Femur (tissue), 1 donor: ENCODE measurements around the gene PADI2.

Experiments used
- DNase-seq: peaks from one replicate; pipeline ENCODE4 v3.0.0-alpha.2; 2017

The PADI2 gene

DNA sequence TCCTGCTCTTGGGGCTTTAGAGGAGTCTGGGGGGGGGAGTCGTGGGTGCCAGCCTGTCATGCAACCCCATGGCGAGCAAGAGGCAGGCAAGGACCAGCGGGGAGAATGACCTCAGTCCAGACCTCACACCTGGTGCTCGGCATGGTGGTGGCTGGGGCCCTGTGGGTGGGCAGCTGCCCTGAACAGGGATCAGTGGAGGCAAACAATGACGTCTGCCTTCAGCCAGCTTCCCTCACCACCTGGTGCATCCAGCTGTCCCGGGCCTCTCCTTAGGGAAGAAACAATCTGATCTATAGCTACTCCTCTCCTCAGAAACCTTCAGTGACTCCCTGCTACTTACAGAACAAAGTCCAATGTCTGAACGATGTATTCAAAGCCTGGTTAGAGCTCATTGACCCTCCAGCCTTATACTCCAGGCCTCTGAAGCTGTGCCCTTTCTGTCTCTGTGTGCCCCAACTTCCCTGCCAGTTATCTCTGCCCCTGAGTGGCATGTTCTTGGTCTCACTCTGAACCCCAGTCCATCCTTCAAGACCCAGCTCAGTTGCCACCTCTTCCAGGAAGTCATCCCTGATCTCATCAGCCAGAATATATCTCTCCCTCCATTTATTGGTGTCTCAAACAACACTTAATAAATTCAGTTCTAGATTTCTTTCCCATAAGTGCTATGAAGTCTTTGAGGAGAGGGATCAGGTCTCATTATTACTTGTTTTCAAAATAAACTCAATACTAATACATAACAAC is 6.6 kb downstream of the PADI2 start:
- no peak for DNase-seq

DNA sequence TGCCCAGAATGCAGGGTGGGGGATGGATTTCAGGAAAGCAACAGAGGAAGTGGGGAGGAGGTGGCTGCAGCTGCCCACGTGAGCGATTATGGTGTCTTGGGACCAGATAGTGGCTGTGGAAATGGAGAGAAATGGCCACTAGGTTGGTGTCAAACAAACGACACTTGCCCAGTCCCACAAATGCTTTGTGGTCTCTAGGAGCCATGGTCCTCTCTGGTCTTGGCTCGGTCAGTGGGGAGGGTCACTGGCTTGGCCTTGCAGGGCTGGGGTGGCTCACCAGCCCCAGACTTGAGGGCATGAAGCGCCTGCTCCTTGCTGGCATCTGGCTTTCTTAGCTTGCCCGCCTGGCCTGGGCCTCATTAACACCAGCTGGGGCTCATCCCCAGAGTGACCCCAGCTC is 7.2 kb downstream of the PADI2 start:
- DNase-seq, result no peak

DNA sequence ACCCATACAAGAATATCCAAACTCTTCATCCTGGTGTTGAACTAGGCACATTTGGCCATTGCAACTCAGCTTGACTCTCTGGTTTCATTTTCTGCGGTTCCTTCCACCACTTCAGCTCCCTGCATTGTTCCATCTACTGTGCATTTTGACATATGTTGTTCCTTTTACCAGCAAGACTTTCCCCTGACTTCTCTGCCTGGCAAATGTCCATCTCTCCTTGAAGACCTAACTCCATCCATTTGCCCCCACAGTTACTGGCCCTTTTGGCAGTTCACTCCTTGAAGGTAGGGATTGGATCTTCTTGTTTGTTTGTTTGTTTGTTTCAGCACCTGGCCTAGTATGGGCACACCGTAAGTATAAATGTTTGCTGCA is 8.7 kb downstream of the PADI2 start:
- DNase-seq, result no peak

DNA sequence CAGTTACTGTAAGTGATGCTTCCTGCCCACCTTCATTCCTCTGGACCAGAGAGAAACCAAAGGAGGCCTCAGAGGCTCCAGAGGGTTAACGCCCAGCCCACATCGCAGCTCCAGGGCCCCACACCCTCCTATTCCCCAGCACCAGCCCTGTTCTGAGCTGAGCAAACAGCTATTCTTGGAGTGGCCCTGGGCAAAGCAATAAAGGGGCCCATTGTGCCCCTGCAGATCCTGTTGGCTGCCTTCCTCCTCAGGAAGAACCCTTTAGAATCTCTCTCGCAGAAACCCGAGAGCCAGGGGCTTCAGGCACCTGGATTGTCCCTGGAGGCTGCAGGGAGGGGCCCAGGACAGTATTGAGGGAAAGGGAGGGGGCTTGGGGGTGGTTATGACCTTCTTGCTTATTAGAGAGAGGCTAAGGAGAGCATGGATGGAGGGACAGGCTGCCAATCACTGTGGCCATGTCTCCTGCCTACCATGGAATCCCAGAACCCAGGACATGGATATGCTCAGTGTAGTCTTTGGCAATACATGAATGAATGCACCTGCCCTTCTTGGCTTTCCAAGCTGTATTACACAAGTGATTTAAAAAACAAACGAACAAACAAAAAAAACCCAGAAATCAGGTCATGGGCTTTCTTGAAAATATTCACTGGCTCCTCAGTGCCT is 9.2 kb downstream of the PADI2 start:
- DNase-seq, result no peak

DNA sequence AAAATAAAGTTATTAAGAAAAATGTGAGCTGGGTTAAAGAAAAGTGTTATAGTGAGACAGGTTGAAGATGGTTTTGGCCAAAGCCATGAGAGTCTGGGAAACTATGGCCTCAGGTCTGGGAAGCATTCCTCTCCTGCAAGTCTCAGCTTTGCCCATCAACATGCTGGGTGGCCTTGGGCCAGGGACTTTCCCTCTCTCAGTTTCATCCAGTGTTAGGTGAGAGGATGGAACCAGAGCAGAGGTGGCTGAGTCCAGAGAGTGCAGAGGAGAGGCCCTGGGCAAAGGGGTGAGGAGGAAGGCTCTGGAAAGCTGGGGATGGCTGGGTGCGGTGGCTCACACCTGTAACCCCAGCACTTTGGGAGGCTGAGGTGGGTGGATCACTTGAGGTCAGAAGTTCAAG is 10.5 kb downstream of the PADI2 start:
- DNase-seq, result no peak

DNA sequence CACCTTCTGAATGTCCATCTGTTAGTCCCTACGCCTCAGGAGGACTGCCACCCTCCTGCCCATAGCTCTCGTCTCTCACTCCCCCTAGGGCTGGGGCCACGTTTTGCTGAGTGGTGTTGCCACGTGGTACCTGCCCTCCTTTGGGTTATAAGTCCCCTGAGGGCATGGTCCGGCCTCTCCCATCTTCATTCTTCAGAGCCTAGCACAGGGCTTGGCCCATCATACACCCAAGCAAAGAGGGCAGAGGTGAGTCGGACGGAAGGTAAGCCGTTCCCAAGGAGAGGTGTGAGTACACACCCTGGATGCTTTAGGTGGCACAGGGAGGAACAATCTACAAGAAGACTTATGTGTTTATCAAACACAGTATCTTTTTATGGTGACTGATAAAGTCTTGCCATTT is 10.9 kb downstream of the PADI2 start:
- DNase-seq, result no peak

DNA sequence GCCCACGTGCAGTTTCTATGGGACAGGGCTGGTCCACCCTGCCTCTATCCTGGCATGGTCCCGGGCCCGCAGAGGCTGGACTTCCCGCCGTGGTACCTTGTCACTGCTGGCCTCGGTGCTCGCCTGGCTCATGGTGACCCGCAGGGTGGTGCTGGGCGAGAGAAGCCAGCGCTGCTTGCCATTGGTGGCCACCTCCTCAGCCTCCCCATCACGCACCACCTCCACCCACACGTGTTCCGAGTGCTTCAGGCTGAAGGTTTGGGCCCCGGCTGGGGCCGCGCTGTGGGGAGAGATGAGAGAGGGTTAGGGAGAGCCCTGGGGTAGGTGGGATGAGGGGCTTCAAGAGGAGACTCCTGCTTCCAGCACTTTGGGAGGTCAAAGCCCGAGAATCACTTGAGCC is 14.5 kb downstream of the PADI2 start:
- no peak for DNase-seq

DNA sequence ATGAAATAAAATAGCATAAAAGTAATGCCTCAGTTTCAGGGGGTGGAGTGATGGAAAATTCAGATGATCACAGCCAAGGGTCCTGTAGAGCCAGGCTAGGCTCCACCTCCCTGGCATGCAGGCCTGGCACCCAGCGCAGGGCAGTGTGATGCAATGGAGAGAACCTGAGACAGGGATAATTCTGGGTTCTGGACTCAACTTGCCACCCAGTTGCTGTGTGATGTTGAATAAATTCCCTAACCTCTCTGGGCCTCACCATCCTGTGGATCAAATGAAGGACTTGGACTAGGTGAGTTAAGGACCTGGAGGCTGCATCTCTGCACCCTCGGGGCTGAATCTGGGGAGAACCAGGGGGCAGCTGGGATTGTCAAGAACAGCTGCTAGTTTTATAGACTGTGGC is 17.0 kb downstream of the PADI2 start:
- no peak for DNase-seq

DNA sequence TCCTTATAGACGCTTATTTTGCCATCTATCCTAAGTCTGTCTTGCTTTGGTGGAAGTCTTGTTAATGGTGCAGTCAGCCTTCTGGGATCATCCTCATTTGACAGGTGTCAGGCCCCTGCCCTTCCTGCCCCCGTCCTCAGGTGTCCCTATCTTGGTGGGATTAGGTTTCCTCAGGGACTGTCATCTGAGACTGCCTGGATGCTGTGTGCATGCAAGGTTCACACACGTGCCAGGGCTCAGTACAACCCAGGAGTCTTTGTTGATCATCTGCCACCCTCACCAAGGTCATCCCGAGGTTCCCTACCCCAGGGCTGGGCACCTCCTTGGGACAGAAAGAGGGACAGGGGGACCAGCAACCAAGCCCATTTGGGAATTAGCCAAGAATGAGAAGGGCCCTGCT is 18.0 kb downstream of the PADI2 start:
- DNase-seq, result no peak

DNA sequence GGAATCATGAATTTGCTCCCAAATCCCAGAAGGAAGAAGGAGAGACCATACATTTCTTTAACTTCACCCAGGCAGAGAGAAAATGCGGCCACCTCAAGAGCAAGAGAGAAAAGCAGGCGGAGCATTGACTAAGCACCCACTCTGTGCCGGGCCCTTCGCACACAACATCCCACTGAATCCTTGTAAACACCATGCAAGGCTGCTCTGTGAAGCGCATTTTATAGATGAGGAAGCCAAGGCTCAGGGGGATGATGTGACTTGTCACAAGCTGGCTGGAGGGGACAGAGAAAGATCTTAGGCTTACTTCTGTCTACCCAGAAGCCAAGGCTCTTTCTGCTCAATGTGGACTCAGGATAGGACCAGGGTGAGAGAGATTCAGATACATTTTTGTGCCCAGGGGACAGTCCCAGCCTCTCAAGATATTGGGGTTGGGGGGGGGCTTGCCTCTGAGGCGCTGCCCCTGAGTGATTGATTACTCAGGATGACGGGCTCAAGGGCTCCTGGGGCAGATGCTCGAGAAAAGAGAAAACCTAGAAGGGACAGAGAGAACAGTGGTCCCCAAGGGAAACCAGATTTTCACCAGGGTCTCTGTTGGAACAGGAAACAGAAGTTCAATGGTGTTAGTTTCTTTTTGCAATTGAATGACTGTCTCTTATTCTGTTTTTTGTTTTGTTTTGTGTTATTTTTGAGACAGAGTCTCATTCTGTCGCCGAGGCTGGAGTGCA is 19.5 kb downstream of the PADI2 start:
- no peak for DNase-seq

DNA sequence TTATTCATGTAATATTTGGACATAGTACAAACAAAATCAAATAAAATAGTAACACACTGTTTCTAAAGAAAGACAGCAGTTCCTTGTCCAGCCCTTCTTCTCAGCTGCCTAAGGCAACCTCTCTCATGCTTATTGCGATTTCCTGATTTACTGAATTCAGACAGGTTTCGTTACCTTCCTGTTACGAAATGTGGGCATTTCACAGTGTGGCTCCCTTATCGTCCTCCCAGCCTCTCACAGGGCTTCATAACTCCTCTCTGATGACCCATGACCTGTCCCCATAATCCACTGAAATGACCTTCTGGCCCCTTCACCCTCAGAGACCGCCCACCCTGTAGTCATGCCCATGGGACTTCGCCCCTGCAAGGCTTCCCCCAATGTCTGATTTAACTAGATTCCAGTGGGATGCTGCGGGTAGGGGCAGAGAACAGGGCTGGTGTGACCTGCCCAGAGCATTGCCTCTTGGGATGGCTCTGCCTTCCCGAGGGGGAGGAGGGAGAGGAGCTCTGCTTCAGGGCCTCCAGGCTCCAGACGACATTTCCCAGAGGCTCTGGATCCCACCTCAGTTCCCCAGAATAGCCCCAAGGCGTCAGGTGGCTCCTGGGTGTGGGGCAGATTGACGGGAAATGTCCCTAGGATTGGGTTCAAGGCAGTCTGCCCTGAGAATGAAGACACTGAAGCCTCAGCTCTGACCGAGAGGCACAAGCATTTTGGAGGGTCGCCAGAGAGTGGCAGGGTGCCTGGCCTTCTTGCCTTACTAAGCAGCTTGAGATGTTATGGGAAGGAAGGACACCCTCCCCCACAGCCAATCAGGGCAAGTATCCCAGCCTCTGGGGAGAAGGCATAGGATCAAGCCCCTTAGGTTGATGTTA is 20.6 kb downstream of the PADI2 start:
- DNase-seq, result peak; percentile 60

DNA sequence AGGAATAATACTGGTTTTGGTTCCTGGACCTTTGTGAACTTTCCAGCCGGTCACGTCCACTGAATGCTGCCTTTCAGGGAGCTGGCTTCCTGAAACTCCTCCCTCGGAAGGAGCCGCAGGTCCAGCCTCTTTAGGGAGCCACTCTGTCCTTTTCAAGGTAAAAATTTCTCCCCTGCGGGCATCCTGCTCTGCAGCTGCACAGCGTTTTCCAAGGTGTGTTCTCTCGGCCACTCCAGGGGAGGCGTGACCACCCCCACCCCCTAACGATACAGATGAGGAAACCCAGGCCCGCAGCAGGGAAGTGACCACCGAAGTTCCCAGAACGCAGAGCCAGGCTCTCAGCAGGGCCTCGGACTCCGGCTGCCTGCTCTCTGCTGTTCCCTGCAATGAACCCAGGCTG is 21.5 kb downstream of the PADI2 start:
- no peak for DNase-seq

DNA sequence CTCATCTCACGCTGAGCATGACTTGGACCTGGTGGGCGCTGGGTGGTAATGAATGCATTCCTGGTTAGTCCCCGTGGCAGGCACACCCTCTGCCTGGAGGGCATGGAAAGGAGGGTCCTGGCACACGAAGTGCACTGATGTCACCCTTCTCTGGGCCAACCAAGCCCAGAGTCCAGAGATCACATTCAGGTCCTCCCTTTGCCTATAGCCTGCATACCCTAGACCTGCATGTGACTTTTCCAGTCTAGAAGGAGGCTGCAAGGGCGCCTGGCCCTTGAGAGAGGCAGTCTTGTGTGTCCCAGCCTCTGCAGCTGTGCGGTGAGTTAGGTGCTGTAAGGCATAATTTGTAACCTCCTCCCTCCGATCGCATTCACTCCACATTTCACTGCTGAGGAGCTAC is 22.1 kb downstream of the PADI2 start:
- DNase-seq, result no peak

DNA sequence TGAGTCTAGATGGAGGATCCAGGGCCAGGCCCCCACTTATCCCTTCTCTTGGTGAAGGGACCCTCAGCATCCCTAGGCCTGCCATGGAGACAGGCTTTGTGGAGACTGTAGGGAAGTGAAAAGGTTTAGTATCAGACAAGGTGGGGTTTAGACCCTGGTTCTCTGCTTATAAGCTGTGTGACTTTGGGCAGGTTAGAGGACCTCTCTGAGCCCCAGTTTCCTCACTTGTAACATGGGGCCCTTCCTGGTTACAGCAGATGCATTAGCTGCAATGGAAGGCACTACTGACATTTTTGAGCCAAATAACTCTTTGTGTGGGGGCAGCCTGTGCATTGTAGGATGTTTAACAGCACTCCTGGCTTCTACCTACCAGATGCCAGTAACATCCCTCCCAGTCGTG is 22.7 kb downstream of the PADI2 start:
- DNase-seq, result no peak

DNA sequence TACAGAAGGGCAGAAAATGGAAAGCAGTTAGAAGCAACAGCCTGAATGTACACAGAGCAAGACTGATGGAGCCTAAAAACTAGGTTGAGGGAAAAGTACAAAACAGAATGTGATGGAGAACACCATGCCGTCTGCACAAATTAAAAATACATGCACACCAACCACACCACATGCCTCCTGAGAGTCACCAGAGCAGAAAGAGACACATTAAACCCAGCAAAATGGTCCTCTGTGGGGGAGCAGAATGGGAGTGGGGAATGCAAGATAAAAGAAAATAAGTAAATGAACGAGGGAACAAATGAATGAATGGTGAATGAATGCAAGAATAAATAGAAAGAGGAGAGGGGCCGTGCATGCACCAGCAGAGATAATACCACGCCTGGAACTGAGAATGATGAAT is 24.1 kb downstream of the PADI2 start:
- DNase-seq, result no peak

DNA sequence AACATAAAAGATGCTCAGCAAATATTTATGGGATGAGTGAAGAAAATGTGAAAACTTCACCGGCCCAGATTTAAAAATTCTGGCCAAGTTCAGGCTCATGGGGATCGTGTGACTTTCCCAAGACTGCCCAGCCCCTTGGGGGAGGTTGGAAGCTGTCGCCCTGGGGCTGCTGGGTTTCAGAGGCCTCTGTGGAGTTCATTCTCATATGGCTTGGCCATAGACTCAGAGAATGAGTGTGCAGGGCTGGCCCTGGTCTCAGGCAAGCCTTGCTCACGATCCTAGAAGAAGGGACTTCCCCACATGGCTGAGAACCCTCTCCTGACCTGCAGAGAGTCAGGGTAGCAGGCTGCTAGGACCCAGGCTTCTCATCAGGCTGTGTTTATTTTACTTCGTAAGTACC is 24.6 kb downstream of the PADI2 start:
- DNase-seq, result no peak

DNA sequence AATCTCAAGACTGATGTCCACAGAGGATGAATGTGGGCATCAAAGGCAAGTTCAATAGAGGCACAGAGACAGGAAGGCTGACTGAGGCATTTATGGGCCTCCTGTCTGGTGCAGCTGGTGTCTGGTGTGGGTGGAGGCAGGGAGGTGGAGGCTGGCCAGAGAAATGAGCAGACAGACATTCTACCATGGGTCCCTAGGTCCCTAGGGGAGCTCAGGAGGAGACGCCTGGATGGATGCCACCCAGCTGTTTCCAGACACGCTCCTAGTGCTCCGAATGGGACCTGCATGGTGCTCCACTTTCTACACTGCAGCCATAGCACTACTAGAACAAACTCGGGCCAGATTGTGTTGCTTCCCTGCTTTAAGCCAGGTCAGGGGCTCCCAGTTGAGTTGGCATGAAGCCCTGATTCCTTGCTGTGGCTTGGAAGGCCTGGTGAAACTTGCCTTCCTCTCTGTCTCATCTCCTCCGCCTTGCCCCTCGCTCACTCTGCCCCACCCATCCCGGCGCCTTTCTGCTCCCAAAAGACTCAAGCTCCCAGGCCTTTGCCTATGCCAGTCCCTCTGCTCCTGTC is 25.3 kb downstream of the PADI2 start:
- DNase-seq, result no peak

DNA sequence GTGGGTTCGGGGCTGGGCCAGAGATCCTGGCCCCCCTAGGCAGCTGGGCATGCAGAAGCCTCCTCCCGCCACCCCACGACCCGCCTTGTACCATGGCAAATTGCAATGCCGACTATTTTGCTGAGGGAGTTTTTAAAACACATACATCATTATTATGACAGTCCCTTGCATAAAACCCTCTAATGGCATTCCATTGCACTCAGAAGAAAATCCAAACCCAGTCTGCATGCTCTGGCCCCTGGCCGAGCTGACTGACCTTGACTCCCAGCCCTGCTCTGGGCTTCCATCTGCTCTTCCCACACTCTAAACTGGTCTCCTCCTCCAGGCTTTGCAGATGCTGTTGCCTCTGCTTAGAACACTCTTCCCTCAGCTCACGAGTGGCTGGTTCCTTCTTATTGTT is 28.0 kb downstream of the PADI2 start:
- DNase-seq, result no peak

DNA sequence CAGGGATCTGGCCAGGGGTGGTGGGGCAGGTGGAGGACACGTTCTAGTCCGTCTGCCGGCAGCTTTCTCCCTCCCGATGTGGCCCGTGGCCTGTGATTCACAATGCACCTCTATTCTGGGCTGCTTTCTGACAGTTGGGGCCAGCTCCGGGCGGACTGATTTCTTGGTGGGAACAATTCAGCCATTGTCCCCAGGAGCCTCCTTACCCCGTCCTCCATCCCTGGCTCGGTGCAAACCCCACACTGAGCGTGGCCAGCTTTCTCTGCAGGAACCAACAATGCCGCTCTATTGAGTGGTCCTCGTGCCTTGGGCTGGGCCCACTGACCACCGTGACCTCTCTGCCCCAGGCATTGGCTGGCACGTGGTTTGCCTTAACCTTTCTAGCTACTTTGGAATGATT is 29.7 kb downstream of the PADI2 start:
- no peak for DNase-seq

DNA sequence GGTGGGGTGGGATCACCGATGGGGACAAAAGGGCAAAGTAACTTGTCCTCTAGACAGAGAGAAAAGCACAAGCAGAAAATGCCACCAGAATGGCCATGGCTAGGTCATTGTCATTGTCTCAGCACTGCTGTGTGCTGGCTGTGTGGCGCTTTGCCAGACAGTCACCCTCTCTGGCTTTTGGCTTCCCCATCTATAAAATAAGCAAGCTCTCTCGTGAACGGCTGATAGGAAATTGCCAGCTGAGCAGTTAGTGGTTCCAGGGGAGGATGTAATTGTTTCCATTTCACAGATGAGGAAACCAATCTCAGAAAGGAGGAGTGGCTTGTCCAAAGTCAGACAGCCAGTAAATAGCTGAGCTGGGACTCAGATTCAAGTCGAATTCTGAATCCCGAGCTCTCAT is 32.5 kb downstream of the PADI2 start:
- no peak for DNase-seq

DNA sequence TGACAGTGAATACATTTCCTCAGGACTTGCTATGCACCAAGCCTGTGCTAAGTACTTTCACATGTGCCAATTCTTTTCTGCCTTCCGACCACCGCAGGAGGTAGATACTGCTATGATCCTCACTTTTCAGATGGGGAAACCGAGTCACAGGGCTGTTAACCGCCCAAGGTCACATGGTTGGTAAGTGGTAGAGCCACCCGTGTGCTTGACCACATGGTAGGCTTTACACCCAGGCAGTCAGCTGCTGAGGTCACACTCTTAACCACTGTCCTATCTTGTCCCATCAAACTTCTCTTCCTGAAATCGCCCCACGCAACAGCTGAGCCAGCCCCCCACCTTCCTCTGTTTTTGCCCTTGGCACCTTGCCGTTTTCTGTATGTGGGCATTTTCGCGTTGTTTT is 34.5 kb downstream of the PADI2 start:
- DNase-seq, result no peak

DNA sequence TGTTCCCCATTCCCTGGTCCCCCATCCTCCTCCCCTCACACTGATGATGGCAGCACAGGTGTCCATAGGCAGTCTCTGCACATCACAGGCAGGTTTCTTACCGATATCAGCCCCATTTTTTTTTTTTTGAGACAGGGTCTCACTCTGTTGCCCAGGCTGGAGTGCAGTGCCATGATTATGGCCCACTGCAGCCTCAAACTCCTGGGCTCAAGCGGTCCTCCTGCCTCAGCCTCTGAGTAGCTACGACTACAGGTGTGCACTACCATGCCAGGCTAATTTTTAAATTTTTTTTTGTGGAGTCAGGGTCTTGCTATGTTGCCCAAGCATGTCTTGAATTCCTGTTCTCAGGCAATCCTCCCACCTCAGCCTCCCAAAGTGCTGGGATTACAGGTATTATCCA is 36.5 kb downstream of the PADI2 start:
- no peak for DNase-seq

DNA sequence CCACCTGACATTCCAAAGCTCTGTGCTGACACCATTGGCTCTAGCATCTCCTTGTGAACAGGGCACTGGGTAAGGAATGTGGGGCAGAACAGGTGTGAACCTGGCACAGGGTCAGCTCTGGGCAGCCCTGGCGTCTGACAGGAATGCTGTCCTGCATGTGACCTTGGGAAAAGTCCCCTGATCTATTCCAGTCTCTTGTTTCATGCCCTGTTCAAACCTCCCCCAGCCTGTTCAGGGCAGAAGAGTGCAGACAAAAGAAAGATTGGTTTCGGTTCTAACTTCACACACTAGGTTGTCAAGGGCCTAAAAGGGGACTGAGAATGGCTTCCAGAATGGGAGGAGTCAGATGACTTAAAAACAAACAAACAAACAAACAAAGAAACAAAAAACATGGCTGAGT is 37.8 kb downstream of the PADI2 start:
- no peak for DNase-seq
